NCI-H748 (cell line): ENCODE results near the gene CNIH1.
"Not testable (repeated sequence)": the region's sequence is repeated elsewhere in the genome, so short reads cannot be mapped to it uniquely, and the experiment has no call there.

Experiments used
- DNase-seq: peaks from one replicate; lab custom pipeline; 2025; ENCODE audit not compliant: unreplicated experiment; lab: John Stamatoyannopoulos, UW

Gene CNIH1

DNA sequence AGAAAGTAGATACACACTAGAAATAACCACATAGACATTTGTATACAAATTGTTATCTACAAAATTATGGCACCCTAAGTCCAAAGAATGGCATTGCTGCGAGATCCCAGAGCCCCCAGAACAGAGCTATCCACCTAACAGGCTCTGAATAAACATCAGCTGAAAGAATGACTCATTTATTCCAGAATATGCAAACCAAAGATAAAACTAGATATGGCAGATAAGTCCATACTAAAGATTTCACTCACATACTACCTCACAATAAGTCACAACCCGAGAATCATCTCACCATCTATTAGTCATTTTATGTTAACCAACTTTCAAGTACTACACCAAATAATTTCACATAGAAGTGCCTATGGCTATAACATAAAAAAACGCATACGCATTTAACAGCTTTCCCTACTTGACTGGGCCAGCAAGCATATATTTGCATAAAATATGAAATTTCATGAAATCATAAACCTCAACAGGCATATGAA is 5.6 kb downstream of the CNIH1 start:
- no peak for DNase-seq

GRCh38 chr14:54428527-54428926 is 12.6 kb downstream of the CNIH1 start:
- no peak for DNase-seq

DNA sequence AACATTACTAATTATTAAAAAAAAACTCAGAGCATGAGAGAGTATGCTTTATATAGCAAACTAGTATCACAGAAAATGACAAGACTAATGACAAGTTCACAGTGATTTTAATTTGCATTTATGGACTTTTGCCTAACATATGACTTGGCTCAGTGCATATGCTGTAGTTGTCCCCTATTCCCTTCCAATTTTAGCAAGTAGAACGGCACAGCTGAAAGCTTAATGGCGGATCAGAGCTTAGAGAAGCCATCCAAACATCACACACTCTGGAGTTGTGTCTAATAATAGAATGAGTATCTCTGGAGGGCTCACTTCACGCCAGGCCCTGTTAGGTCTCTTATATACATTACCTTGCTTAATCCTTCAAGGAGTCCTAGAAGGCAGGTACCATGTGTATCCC is 13.3 kb downstream of the CNIH1 start:
- no peak for DNase-seq

DNA sequence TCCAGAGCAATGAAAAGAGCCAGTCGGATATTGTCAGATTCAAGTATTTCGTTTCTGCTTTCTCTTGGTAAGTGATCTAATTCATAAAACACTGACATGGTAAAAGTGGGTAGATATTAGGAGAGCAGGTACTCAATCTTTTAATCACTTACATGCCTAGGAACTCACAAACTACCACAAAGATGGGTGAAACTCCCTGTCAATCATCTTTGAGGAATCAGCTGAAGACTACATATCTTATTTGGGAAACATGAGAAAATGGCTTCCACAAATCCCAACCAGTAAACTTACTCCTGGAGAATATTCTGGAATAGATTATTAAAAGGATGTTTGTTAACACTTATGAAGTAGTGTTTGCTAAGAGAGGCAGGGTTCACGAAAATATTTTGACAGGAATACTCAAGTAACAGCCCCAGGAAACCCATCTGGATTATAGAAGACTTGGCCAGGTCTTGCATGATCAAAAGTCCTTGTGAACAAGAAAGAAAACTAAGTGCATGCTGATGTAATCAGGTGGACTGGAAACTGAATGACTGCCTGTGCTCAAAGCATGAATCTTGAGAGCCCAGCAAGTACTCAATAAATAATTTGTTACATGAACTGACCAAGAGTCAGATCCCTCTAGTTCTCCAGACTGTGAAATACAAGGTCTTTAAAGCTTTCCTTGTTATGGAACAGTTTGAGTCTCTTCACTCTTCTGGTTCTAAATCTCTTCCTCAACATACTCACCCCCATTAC is 15.5 kb downstream of the CNIH1 start:
- no peak for DNase-seq

DNA sequence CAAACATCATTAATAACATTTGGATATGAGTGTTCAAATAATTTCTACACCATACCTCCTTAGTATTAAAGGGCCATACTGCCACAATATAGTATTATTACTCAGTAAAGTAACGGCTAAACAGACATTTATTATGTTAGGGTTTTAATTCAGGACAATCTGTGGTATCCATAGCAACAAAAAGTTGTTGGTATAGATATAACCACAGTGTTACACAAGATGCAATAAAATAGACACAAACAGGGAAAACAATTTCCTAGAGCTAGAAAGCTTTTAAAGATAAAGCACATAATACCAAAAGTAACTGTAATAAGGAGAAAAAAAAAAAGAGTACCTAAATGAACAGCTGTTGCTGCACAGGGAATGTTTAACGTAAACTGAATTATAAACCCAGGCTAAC is 16.1 kb downstream of the CNIH1 start:
- DNase-seq, result no peak

DNA sequence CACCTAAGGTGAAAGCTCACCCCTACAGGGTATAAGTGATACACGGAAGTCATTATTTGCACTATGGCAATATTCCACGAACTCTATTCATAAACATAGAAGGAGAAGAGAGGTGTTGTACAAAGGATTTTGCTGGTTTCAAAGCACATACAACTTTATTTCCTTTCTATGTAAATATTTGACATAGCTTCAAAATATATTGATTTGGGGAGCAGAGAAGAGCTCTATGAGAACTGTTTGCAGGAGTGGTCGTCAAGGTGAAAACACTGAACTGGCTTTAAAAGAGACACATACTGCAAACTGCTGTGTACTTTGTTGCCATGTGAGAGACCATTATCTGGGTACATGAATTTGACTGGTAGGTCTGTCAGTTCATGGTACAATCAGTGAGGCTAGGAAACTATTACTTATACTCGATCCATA is 16.7 kb downstream of the CNIH1 start:
- DNase-seq, result peak; percentile 80

- no peak for DNase-seq
Measured at GRCh38 chr14:54423991-54424390, 17.2 kb downstream of the CNIH1 start.

GRCh38 chr14:54420478-54421142 is 20.6 kb downstream of the CNIH1 start:
- peak; percentile 20 for DNase-seq

DNA sequence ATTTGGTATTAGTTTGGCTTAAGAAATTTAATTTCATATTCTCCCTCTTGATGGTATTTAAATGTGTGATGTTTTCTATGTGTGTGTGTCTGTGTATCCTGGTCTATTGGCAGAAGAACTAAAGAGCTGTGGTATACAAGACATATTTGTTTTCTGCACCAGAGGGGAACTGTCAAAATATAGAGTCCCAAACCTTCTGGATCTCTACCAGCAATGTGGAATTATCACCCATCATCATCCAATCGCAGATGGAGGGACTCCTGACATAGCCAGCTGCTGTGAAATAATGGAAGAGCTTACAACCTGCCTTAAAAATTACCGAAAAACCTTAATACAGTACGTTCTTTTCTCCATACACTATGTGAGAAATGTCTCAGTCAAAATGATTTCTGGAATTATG is 29.8 kb downstream of the CNIH1 start:
- DNase-seq, result no peak

GRCh38 chr14:54410215-54410614 is 31.0 kb downstream of the CNIH1 start:
- no peak for DNase-seq

DNA sequence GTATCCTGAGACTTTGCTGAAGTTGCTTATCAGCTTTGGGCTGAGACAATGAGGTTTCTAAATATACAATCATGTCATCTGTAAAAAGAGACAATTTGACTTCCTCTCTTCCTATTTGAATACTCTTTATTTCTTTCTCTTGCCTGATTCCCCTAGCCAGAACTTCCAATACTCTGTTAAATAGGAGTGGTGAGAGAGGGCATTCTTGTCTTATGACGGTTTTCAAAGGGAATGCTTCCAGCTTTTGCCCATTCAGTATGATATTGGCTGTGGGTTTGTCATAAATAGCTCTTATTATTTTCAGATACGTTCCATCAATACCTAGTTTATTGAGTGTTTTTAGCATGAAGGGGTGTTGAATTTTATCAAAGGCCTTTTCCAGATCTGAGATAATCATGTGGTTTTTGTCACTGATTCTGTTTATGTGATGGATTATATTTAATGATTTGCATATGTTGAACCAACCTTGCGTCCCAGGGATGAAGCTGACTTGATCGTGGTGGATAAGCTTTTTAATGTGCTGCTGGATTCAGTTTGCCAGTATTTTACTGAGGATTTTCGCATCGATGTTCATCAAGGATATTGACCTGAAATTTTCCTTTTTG is 37.7 kb downstream of the CNIH1 start:
- DNase-seq, result not testable (repeated sequence)

DNA sequence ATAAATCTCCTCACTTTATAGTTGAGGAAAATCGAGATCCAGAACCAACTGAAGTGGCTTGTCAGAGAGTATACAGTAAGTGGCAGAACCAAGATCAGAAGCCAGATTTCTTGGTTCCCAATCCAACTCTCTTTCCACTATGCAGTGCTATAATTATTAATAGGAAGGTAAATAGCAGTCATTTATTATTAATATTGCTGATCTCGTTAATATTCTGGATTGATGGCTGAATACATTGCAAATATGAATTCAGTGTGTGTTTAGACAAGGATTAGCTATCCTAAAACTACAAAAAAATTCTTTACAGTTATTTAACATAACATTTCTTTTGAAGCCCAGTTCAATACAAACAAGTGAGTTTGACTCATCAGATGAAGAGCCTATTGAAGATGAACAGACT is 41.6 kb downstream of the CNIH1 start:
- DNase-seq, result no peak

- peak; percentile 99 for DNase-seq
Measured at GRCh38 chr14:54396493-54397335, 44.5 kb downstream of the CNIH1 start, which contains the start of gene CDKN3. Gene CDKN3 (plus strand): TSS chr14:54397007. CDS start chr14:54397069, 62 bp downstream.

GRCh38 chr14:54396183-54396492 is 45.0 kb downstream of the CNIH1 start:
- DNase-seq, result no peak

GRCh38 chr14:54395716-54396115 is 45.5 kb downstream of the CNIH1 start:
- no peak for DNase-seq

DNA sequence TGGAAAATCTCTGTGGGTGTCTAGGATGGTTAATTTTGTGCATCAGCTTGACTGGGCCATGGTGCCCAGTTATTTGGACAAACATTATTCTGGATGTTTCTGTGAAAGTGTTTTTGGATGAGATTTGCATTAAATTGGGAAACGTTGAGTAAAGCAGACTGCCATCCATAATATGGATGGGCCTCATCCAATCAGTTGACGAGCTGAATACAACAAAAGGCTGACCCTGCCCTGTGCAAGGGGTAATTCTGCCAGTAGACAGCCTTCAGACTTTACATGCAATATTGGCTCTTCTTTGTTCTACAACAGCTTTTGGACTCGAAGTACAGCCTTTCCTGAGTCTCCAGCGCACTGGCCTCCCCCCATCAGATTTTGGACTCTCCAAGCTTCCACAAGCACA is 45.9 kb downstream of the CNIH1 start:
- DNase-seq, result no peak

- DNase-seq, result no peak
Measured at GRCh38 chr14:54394596-54394995, 46.6 kb downstream of the CNIH1 start.

DNA sequence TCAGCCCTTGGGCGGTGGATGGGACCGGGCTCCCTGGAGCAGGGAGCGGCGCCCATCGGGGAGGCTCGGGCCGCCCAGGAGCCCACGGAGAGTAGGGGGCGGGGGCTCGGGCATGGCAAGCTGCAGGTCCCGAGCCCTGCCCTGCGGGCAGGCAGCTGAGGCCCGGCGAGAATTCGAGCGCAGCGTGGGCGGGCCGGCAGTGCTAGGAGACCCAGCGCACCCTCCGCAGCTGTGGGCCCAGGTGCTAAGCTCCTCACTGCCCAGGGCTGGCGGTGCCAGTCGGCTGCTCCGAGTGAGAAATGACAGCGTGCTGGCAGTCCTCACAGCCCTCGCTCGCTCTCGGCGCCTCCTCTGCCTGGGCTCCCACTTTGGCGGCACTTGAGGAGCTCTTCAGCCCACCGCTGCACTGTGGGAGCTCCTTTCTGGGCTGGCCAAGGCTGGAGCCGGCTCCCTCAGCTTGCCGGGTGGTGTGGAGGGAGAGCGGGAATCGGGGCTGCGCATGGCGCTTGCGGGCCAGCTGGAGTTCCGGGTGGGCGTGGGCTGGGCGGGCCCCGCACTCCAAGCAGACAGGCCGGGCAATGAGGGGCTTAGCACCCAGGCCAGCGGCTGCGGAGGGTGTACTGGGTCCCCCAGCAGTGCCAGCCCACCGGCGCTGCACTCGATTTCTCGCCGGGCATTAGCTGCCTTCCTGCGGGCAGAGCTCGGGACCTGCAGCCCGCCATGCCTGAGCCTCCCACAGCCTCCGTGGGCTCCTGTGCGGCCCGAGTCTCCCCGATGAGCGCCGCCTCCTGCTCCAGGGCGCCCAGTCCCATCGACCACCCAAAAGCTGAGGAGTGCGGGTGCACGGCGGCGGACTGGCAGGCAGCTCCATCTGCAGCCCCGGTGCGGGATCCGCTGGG is 47.9 kb downstream of the CNIH1 start:
- DNase-seq, result not testable (repeated sequence)

DNA sequence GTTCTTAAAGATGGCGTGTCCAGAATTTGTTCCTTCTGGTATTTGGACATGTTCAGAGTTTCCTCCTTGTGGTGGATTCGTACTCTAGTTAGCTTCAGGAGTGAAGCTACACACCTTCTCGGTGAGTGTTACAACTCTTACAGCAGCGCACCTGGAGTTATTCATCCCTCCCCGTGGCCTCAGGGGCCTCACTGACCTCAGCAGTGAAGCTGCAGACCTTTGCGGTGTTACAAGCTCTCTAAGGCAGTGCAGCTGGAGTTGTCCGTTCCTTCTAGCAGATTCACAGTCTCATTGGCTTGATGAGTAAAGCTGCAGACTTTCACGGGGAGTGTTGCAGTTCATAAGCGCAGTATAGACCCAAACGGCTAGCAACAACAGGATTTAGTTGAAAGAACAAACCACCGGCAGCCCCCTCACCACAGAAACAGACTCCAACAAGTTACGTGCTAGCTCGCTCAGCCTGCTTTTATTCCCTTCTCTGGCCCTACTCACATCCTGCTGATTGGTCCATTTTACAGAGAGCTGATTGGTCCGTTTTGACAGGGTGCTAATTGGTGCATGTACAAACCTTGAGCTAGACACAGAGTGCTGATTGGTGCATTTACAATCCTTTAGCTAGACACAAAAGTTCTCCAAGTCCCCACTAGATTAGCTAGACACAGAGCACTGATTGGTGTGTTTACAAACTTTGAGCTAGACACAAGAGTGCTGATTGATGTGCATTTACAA is 48.9 kb downstream of the CNIH1 start:
- no peak for DNase-seq

- DNase-seq, result no peak
Measured at GRCh38 chr14:54387328-54387727, 53.8 kb downstream of the CNIH1 start.
